Measurements from ENCODE around the gene NUDT14. TPM values are rescaled to one million over a fixed set of nuclear protein-coding genes. Genes with fewer than 3 reads are reported as not detected.

Gene NUDT14
- total RNA-seq, 1 donor from 2014 or later, result 68.4 TPM

- DNase-seq (ENCODE audit: low spot score in 2 of 2, unreplicated experiment in 2 of 2), result no peak
- H3K9me3 Mint-ChIP-seq, result no peaks in the 10 kb centered on the region
- H3K4me1 Mint-ChIP-seq, result no peaks in the 10 kb centered on the region
- H3K27me3 Mint-ChIP-seq (ENCODE audit: low read depth), result no peaks in the 10 kb centered on the region
- H3K27ac Mint-ChIP-seq, result no peak overlapping the region
- H3K36me3 Mint-ChIP-seq, result no peaks in the 10 kb centered on the region
- H3K4me3 Mint-ChIP-seq, result no peak overlapping the region
- TF ChIP-seq CTCF (IDR thresholded peaks at IDR 0.05; ENCODE audit: unreplicated experiment), result no peak
These were observed 32.4 kb downstream of the NUDT14 start for GRCh38 chr14:105148604-105149145.

- no peak overlapping the region for H3K4me3 Mint-ChIP-seq
- H3K9me3 Mint-ChIP-seq, result no peaks in the 10 kb centered on the region
- no peaks in the 10 kb centered on the region for H3K4me1 Mint-ChIP-seq
- DNase-seq (ENCODE audit: low spot score in 2 of 2, unreplicated experiment in 2 of 2), result no peak
- H3K27ac Mint-ChIP-seq, result no peak overlapping the region
- H3K27me3 Mint-ChIP-seq (ENCODE audit: low read depth), result no peaks in the 10 kb centered on the region
- TF ChIP-seq CTCF (IDR thresholded peaks at IDR 0.05; ENCODE audit: unreplicated experiment), result no peak
- H3K36me3 Mint-ChIP-seq, result no peaks in the 10 kb centered on the region
These were observed 33.2 kb downstream of the NUDT14 start for GRCh38 chr14:105147671-105148603.

- H3K4me1 Mint-ChIP-seq, result no peaks in the 10 kb centered on the region
These were observed 34.0 kb downstream of the NUDT14 start for GRCh38 chr14:105146976-105147635.

GRCh38 chr14:105146181-105146975 is 34.7 kb downstream of the NUDT14 start:
- Mint-ChIP-seq H3K36me3 (peaks cover 6% of the 10 kb centered on the region), H3K9me3 (no peaks in the 10 kb centered on the region), H3K27ac (no peak overlapping the region), H3K4me1 (no peaks in the 10 kb centered on the region), H3K4me3 (no peak overlapping the region), H3K27me3 (ENCODE audit: low read depth) (no peaks in the 10 kb centered on the region)
- TF ChIP-seq CTCF (IDR thresholded peaks at IDR 0.05; ENCODE audit: unreplicated experiment), result no peak
- DNase-seq (ENCODE audit: low spot score in 2 of 2, unreplicated experiment in 2 of 2), result no peak

More at GRCh38 chr14:105146976-105147635, 34.0 kb downstream of the NUDT14 start:
- no peaks in the 10 kb centered on the region for H3K9me3 Mint-ChIP-seq
- TF ChIP-seq CTCF (IDR thresholded peaks at IDR 0.05; ENCODE audit: unreplicated experiment), result no peak
- no peak for DNase-seq (ENCODE audit: low spot score in 2 of 2, unreplicated experiment in 2 of 2)
- no peaks in the 10 kb centered on the region for H3K27me3 Mint-ChIP-seq (ENCODE audit: low read depth)
- no peak overlapping the region for H3K4me3 Mint-ChIP-seq
- H3K36me3 Mint-ChIP-seq, result peaks cover 3% of the 10 kb centered on the region
- H3K27ac Mint-ChIP-seq, result no peak overlapping the region
